Stimulated activated memory B cell treated with anti-CD40 and anti-IgM and Interleukin-4, amounts not matched to agents 10 μg/mL and 1 μg/mL and 100 μg/mL, for 72 hours (primary cell): ENCODE results near the gene OR4F6.
"Not testable (repeated sequence)": the region's sequence is repeated elsewhere in the genome, so short reads cannot be mapped to it uniquely, and the experiment has no call there.

Experiments
- ATAC-seq: fragments of 150-1000 bp; cut with Tn5 transposase; 2 replicates; pipeline ENCODE4 v1.10.0; 2021
- H3K27ac Mint-ChIP-seq: one replicate; pipeline ENCODE4 v1.8.0; 2022; ENCODE audit warnings: mild to moderate bottlenecking, mixed read lengths
- H3K27me3 Mint-ChIP-seq: one replicate; pipeline ENCODE4 v1.8.0; 2022; ENCODE audit warnings: mixed read lengths
- H3K36me3 Mint-ChIP-seq: one replicate; pipeline ENCODE4 v1.8.0; 2022; ENCODE audit warnings: mixed read lengths
- H3K4me1 Mint-ChIP-seq: one replicate; pipeline ENCODE4 v1.8.0; 2022; ENCODE audit warnings: mixed read lengths
- H3K4me3 Mint-ChIP-seq: one replicate; pipeline ENCODE4 v1.8.0; 2022; ENCODE audit warnings: mild to moderate bottlenecking, moderate library complexity, mixed read lengths
- H3K9me3 Mint-ChIP-seq: one replicate; pipeline ENCODE4 v1.8.0; 2022; ENCODE audit warnings: mixed read lengths

The OR4F6 gene

DNA sequence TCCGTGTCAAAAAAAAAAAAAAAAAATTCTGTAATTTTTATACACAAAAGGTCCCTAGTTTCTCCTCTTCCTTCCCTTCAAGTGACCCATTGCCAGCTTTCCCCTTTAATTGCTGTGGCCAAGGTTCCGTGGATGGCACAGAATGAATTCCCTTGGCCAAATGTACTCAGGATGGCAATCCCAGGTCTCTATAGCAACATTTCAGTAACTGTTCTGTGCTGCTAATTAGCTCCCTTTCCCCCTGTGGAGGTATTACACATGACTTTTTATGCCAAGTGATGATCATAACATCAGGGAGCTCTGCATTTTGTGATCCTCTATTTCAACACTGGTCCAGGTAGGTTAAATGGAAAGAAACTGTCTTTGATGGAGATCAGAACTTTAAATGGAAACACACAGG lies at the start of gene OR4F6:
Gene OR4F6, plus strand, starts transcription at position 301 of the 400 bp plus-strand sequence. CDS start 2,211 bp downstream, outside the sequence.
- no peak for ATAC-seq
- Mint-ChIP-seq H3K4me1 (no peaks in the 10 kb centered on the region), H3K4me3 (no peak within 1 kb of the TSS), H3K27ac (no peak within 1 kb of the TSS), H3K9me3 (peaks cover 4% of the 10 kb centered on the region), H3K27me3 (peaks cover 9% of the 10 kb centered on the region), H3K36me3 (no peaks in the 10 kb centered on the region)

- not testable (repeated sequence) for H3K9me3 Mint-ChIP-seq, H3K36me3 Mint-ChIP-seq, H3K27ac Mint-ChIP-seq, ATAC-seq, H3K4me1 Mint-ChIP-seq, H3K27me3 Mint-ChIP-seq, H3K4me3 Mint-ChIP-seq
These were observed 38.5 kb upstream of the OR4F6 start for GRCh38 chr15:101764669-101765339.

GRCh38 chr15:101765340-101765671 lies 38.0 kb upstream of the OR4F6 start:
- not testable (repeated sequence) for H3K27me3 Mint-ChIP-seq, H3K4me3 Mint-ChIP-seq, H3K36me3 Mint-ChIP-seq, ATAC-seq, H3K4me1 Mint-ChIP-seq, H3K9me3 Mint-ChIP-seq, H3K27ac Mint-ChIP-seq

DNA sequence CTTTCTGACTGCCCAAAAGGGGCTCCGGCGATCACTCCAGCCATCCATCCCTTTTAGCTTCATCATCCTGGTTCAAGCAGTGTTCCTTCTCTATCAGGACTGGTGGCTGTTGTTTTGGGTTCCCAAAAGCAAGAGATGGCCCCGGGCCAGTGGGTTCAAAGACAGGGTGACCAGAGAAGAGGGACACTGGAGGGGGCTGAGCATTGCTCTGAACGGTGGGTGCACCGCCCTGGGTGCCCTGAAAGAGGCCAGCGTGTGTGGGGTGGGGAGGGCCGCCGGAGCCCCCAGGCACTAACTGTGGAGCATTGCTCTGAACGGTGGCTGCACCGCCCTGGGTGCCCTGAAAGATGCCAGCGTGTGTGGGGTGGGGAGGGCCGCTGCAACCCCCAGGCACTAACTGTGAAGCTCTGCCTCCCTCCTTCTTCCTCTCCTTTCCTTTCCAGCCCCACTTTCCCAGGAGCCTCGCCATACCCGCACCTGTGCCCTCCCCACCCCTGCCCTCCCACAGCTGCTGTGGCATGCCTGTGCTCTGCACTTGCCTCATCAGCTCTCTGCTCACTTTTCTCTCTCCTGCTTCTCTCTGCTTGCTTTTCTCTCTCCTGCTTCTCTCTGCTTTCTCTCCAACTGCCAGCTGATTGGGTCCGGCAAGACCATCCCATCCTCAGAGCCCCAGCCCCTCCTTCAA lies 37.4 kb upstream of the OR4F6 start:
- peaks cover 6% of the 10 kb centered on the region for H3K36me3 Mint-ChIP-seq
- no peak overlapping the region for H3K27ac Mint-ChIP-seq
- no peaks in the 10 kb centered on the region for H3K27me3 Mint-ChIP-seq
- no peak overlapping the region for H3K4me3 Mint-ChIP-seq
- ATAC-seq = no peak
- H3K9me3 Mint-ChIP-seq = peaks cover 3% of the 10 kb centered on the region
- no peaks in the 10 kb centered on the region for H3K4me1 Mint-ChIP-seq

- not testable (repeated sequence) for H3K9me3 Mint-ChIP-seq, H3K27ac Mint-ChIP-seq, H3K27me3 Mint-ChIP-seq, H3K4me1 Mint-ChIP-seq, H3K4me3 Mint-ChIP-seq, ATAC-seq, H3K36me3 Mint-ChIP-seq
These were observed 36.1 kb upstream of the OR4F6 start for GRCh38 chr15:101767083-101767640.

DNA sequence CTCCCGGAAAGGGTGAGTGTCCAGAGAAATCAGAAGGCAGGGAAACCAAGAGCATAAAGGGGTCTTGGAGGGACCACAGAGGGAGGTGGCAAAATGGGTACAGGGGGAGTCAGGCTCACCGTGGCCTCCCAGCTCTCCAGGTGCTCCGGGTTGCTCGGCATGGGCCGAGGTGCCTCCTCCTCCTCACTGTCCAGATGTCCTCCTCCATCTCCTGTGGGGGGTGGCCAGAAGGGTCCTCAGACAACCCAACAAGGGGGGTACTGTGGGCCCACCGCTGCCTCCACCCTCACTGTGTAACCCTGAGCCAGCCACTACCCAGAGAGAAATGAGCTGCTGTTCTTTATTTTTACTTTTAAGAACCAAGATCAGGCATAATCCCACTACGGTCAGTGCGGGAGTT lies 30.4 kb upstream of the OR4F6 start:
- no peak overlapping the region for H3K4me3 Mint-ChIP-seq
- H3K9me3 Mint-ChIP-seq = no peaks in the 10 kb centered on the region
- H3K4me1 Mint-ChIP-seq = no peaks in the 10 kb centered on the region
- H3K27ac Mint-ChIP-seq = no peak overlapping the region
- peaks cover 12% of the 10 kb centered on the region for H3K27me3 Mint-ChIP-seq
- peaks cover 11% of the 10 kb centered on the region for H3K36me3 Mint-ChIP-seq
- no peak for ATAC-seq

- Mint-ChIP-seq H3K4me1 (no peaks in the 10 kb centered on the region), H3K4me3 (no peak overlapping the region), H3K27me3 (peaks cover 19% of the 10 kb centered on the region), H3K9me3 (no peaks in the 10 kb centered on the region), H3K27ac (no peak overlapping the region), H3K36me3 (peaks cover 11% of the 10 kb centered on the region)
- no peak for ATAC-seq
These were observed 29.7 kb upstream of the OR4F6 start for GRCh38 chr15:101773496-101774100.

GRCh38 chr15:101775136-101775535 lies 28.2 kb upstream of the OR4F6 start:
- no peak for ATAC-seq
- no peaks in the 10 kb centered on the region for H3K9me3 Mint-ChIP-seq
- peaks cover 34% of the 10 kb centered on the region for H3K27me3 Mint-ChIP-seq
- peaks cover 3% of the 10 kb centered on the region for H3K4me1 Mint-ChIP-seq
- no peak overlapping the region for H3K4me3 Mint-ChIP-seq
- no peak overlapping the region for H3K27ac Mint-ChIP-seq
- peaks cover 11% of the 10 kb centered on the region for H3K36me3 Mint-ChIP-seq

GRCh38 chr15:101778576-101778975 lies 24.7 kb upstream of the OR4F6 start:
- not testable (repeated sequence) for H3K4me1 Mint-ChIP-seq, H3K27ac Mint-ChIP-seq, H3K4me3 Mint-ChIP-seq, H3K36me3 Mint-ChIP-seq, H3K9me3 Mint-ChIP-seq, ATAC-seq
- H3K27me3 Mint-ChIP-seq = peaks cover 39% of the 10 kb centered on the region

DNA sequence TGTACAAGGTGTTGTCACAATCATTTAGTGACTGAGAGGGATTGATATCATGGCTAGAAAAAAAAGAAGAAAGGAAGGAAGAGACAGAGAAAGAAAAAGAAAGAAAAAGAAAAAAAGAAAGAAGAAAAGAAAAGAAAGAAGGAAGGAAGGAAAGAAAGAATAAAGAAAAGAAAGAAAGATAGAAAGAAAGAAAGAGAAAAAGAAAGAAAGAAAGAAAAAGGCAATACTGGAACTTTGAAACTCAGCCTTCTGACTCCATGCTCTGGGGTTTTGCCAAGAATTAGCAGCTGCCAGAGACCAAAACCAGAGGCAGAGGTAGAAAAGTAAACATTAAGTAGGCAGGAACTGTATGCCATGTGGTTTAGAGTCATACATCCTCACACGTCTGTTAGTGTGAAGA lies 23.1 kb upstream of the OR4F6 start:
- not testable (repeated sequence) for H3K36me3 Mint-ChIP-seq, H3K9me3 Mint-ChIP-seq, ATAC-seq, H3K4me3 Mint-ChIP-seq, H3K4me1 Mint-ChIP-seq, H3K27ac Mint-ChIP-seq
- H3K27me3 Mint-ChIP-seq = peaks cover 50% of the 10 kb centered on the region

DNA sequence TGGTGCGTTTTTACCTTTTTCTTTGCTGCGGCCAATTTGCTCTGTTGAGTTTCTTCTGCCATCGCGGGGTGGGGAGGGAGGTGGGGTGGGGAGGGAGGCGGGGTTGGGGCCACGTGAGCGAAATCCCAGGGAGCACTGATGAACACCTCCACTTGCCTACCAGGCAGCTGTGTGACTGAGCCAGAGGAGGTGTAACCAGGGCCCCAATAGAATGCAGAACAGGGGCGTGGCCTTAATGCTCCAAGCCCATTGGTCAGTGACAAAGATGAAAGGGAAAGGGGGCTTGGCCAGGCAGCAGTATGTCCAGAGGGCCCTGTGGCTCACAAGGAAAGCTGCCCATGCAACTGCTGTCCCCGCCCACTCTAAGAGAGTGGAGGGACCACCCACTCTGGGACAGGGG lies 21.4 kb upstream of the OR4F6 start:
- no peak for ATAC-seq
- H3K4me1 Mint-ChIP-seq = peaks cover 5% of the 10 kb centered on the region
- peaks cover 40% of the 10 kb centered on the region for H3K27me3 Mint-ChIP-seq
- no peaks in the 10 kb centered on the region for H3K36me3 Mint-ChIP-seq
- H3K9me3 Mint-ChIP-seq = no peaks in the 10 kb centered on the region
- no peak overlapping the region for H3K4me3 Mint-ChIP-seq
- no peak overlapping the region for H3K27ac Mint-ChIP-seq

DNA sequence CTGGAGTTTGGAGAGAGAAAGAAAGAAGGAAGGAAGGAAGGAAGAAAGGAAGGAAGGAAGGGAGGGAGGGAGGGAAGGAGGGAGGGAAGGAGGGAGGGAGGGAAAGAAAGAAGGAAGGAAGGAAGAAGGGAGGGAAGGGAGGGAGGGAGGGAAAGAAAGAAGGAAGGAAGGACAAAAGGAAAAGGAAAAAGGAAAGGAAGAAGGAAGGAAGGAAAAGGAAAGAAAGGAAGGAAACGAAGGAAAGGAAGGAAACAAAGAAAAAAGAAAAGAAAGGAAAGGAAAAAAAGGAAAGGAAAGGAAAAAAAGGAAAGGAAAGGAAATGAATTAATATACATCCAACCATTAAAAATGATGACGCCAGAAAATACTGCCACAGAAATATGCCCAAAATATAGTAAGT lies 18.7 kb upstream of the OR4F6 start:
- Mint-ChIP-seq H3K27me3 (peaks cover 21% of the 10 kb centered on the region), H3K36me3 (no peaks in the 10 kb centered on the region), H3K4me3 (no peak overlapping the region), H3K4me1 (peaks cover 5% of the 10 kb centered on the region), H3K27ac (no peak overlapping the region), H3K9me3 (no peaks in the 10 kb centered on the region)
- no peak for ATAC-seq

DNA sequence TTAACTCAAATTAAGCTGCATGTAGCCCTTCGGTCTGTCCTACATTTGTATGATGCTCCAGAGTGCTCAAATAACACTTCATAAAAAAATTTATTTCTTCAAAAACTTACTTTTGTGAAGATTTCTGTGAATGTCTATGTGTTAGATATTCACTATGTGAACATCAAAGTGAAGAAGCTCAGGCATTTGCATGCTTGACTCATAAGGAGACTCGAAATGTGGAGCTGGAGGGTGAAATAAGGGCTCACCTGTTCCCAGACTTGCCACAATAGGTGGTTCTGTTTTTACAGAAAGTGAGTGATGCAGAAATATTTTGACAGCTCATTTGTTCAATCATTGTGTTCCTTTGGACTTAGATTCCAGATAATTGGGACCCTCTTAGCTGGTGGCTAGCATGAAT lies 16.9 kb upstream of the OR4F6 start:
- H3K4me1 Mint-ChIP-seq, H3K4me3 Mint-ChIP-seq, ATAC-seq, H3K36me3 Mint-ChIP-seq, H3K27ac Mint-ChIP-seq, H3K9me3 Mint-ChIP-seq: not testable (repeated sequence)
- peaks cover 12% of the 10 kb centered on the region for H3K27me3 Mint-ChIP-seq

DNA sequence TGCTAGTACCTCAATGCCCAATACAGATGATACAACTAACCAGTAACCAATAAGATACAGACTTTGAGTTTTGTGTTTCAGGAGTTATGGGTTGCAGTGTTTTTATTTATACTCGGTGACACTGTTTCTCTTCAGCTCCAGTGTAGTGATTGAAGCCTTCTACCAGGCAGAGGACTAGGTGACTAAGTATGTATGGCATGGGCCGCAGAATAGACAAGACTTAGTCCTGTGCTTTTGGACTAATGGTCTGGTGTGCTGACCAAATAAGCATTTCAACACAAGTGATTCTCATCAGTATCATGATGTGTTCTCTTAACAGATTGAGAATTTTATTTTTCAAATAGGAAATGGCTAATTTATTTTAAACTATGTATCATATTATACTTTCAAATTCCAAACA lies 15.3 kb upstream of the OR4F6 start:
- ATAC-seq, H3K4me3 Mint-ChIP-seq, H3K36me3 Mint-ChIP-seq, H3K4me1 Mint-ChIP-seq, H3K9me3 Mint-ChIP-seq, H3K27ac Mint-ChIP-seq: not testable (repeated sequence)
- H3K27me3 Mint-ChIP-seq = peaks cover 12% of the 10 kb centered on the region

GRCh38 chr15:101788503-101789269 lies 14.6 kb upstream of the OR4F6 start:
- not testable (repeated sequence) for H3K9me3 Mint-ChIP-seq, H3K4me1 Mint-ChIP-seq, ATAC-seq, H3K36me3 Mint-ChIP-seq, H3K4me3 Mint-ChIP-seq, H3K27ac Mint-ChIP-seq
- peaks cover 12% of the 10 kb centered on the region for H3K27me3 Mint-ChIP-seq
